Bronchial epithelial cell (primary cell): Measurements from ENCODE around the gene NPDC1. TPM values are rescaled to one million over a fixed set of nuclear protein-coding genes. Genes with fewer than 3 reads are reported as not detected.

Experiments
- DNase-seq: peaks from one replicate; pipeline ENCODE4 v3.0.0-alpha.2; 2010; ENCODE audit warnings: low read depth
- FAIRE-seq: peaks from 2 replicates; lab custom pipeline; 2011; peaks lifted over from hg19 to GRCh38; lab: Jason Lieb, UNC
- H3K27me3 ChIP-seq: 2 replicates; pipeline ENCODE4 v1.5.1; 2011; ENCODE audit warnings: low read length; ENCODE audit not compliant: control insufficient read depth, insufficient read depth
- H3K36me3 ChIP-seq: 2 replicates; pipeline ENCODE4 v1.5.1; 2011; ENCODE audit warnings: low read length; ENCODE audit not compliant: control insufficient read depth, insufficient read depth
- H3K4me3 ChIP-seq: 2 replicates; pipeline ENCODE4 v1.5.1; 2011; ENCODE audit warnings: mild to moderate bottlenecking, low read depth, low read length, control low read depth
- CTCF ChIP-seq: IDR thresholded peaks from 2 replicates; pipeline ENCODE4 v1.5.1; 2011; ENCODE audit warnings: mild to moderate bottlenecking, moderate library complexity, low read length, control low read depth, inconsistent platforms; ENCODE audit not compliant: insufficient read depth, severe bottlenecking
- total RNA-seq: library from RNA; depleted of rRNA; stranded (reverse); fragments of >200 nt; gene quantifications from 2 replicates; pipeline ENCODE4 v1.2.1, GENCODE V29; 2014

Gene NPDC1
- total RNA-seq, 1 donor from 2014 or later, result 5.5 TPM

- TF ChIP-seq CTCF, result no peak
- DNase-seq, result no peak
- no peak for FAIRE-seq
- Histone ChIP-seq H3K4me3 (no peak overlapping the region), H3K27me3 (no peaks in the 10 kb centered on the region), H3K36me3 (no peaks in the 10 kb centered on the region)
These were observed 24.4 kb downstream of the NPDC1 start for GRCh38 chr9:137021568-137021978.

GRCh38 chr9:137020771-137021567 is 25.0 kb downstream of the NPDC1 start:
- no peak for TF ChIP-seq CTCF
- FAIRE-seq (no peak), DNase-seq (no peak)
- Histone ChIP-seq H3K4me3 (no peak overlapping the region), H3K27me3 (no peaks in the 10 kb centered on the region), H3K36me3 (peaks cover 2% of the 10 kb centered on the region)

- Histone ChIP-seq H3K27me3 (no peaks in the 10 kb centered on the region), H3K4me3 (no peak overlapping the region), H3K36me3 (peaks cover 3% of the 10 kb centered on the region)
- no peak for TF ChIP-seq CTCF
- FAIRE-seq, result no peak
- no peak for DNase-seq
These were observed 25.9 kb downstream of the NPDC1 start for GRCh38 chr9:137019891-137020683.

GRCh38 chr9:137018761-137019559 is 27.0 kb downstream of the NPDC1 start:
- TF ChIP-seq CTCF, result no peak
- no peak for FAIRE-seq
- peaks cover 7% of the 10 kb centered on the region for H3K36me3 ChIP-seq

GRCh38 chr9:137017791-137018497 is 28.0 kb downstream of the NPDC1 start:
- Histone ChIP-seq H3K27me3 (no peaks in the 10 kb centered on the region), H3K4me3 (no peak overlapping the region), H3K36me3 (peaks cover 7% of the 10 kb centered on the region)
- FAIRE-seq, result no peak
- DNase-seq, result no peak
- TF ChIP-seq CTCF, result no peak

More at GRCh38 chr9:137018761-137019559, 27.0 kb downstream of the NPDC1 start:
- no peak for DNase-seq
- no peak overlapping the region for H3K4me3 ChIP-seq
- no peaks in the 10 kb centered on the region for H3K27me3 ChIP-seq
